Activated CD8-positive, alpha-beta memory T cell treated with anti-CD3 and anti-CD28 coated beads, Interleukin-2, amount 50 U/mL, for 48 hours (primary cell): ENCODE data around the gene FSD1L.
"Not testable (repeated sequence)": the region's sequence is repeated elsewhere in the genome, so short reads cannot be mapped to it uniquely, and the experiment has no call there.

Experiments
- DNase-seq: peaks from one replicate; pipeline ENCODE4 v3.0.0-alpha.2; 2020

The FSD1L gene

DNA sequence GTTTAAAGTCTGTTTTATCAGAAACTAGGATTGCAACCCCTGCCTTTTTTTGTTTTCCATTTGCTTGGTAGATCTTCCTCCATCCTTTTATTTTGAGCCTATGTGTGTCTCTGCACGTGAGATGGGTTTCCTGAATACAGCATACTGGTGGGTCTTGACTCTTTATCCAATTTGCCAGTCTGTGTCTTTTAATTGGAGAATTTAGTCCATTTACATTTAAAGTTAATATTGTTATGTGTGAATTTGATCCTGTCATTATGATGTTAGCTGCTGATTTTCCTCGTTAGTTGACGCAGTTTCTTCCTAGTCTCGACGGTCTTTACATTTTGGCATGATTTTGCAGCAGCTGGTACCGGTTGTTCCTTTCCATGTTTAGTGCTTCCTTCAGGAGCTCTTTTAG is 132.1 kb downstream of the FSD1L start:
- not testable (repeated sequence) for DNase-seq

DNA sequence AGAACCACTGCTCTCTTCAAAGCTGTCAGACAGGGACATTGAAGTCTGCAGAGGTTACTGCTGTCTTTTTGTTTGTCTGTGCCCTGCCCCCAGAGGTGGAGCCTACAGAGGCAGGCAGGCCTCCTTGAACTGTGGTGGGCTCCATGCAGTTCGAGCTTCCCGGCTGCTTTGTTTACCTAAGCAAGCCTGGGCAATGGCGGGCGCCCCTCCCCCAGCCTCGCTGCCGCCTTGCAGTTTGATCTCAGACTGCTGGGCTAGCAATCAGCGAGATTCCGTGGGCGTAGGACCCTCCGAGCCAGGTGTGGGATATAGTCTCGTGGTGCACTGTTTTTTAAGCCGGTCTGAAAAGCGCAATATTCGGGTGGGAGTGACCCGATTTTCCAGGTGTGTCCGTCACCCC is 133.7 kb downstream of the FSD1L start:
- DNase-seq: not testable (repeated sequence)

DNA sequence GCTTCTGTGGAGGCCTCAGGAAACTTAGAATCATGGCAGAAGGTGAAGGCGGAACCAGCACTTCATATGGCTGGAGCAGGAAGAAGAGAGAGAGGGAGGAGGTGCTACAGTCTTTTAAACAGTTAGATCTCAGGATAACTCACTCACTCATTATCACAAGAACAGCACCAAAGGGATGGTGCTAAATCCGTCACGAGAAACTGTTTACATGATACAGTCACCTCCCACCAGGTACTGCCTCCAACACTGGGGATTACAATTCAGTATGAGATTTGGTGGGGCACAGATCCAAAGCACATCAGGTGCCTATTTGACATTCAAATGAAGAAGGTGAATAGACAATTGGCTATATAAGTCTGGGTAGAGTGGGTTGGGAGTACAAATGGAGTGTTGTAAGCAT is 145.3 kb downstream of the FSD1L start:
- no peak for DNase-seq
